NCI-H1417 (cell line): Measurements from ENCODE around the gene RNF26.

Experiments
- DNase-seq, 3 experiments: peaks; one replicate each; lab custom pipeline; 2025; lab: John Stamatoyannopoulos, UW

RNF26 gene

DNA sequence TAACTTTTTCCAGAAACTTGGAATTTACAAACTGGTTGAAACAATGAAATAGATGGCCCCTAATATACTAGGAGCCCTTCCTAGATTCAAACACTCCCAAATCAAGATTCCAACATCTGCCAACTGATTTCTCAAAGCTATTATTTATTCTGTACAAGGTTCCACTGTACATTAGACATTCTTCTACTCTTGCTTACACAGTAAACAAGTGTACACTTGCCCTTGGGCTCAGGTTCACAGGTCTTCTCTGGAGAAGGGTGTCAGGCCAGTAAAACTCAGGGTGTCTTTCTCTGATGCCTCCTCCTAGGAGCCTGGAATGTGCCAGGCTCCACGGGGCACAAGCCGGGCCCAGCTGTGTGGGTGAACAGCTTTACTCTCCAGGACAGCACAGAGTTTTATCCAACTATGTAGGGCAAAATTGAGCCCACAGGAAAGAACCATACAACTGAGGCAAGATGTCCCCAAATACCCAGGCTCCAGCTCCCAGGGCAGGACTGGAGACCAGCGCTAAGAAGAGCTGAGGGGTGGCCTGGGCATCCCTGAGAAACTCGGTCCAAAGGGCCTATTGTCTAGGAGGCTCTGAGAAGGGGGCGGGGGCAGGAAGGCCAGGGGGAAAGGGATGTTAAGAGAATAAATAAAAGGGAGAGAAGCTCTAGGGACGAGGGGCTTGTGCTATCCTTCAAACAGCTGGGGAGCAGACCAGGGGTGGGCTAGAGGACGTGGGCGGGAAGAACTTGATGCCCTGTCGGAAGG, 20.9 kb downstream of the RNF26 start:
- DNase-seq = no peak

DNA sequence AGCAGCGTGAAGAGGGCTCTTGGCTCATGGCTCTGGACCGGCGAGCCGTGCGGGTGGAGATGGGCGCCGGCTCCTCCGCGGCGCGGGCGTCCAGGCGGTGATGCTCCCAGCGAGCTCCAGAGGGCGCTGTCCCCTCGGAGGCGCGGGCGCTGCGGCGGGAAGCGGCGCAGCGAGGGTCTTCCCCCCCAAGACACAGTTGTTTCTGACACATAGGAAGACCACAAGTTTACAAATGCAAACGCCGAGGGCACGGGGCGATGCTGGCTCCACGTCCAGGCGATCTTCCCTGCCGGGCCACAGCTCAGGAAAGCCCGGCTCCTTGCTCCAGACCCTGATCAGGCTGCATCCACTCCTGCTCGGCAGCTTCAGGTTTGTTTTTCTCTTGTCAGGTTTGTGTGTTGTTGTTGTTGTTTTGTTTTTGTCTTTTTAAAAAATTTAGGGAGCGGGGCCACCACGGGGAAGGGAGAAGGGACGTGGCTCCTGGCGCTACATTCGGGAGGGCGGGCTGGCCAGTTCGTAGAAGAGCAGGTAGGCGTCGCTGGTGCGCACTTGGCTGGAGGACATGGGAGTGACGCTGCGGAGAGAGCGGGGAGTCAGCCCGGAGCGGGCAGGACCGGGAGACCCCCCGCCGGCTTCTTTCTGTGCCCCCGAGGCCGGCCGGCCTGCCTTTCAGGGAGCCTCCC, 22.2 kb downstream of the RNF26 start:
- no peak for DNase-seq

DNA sequence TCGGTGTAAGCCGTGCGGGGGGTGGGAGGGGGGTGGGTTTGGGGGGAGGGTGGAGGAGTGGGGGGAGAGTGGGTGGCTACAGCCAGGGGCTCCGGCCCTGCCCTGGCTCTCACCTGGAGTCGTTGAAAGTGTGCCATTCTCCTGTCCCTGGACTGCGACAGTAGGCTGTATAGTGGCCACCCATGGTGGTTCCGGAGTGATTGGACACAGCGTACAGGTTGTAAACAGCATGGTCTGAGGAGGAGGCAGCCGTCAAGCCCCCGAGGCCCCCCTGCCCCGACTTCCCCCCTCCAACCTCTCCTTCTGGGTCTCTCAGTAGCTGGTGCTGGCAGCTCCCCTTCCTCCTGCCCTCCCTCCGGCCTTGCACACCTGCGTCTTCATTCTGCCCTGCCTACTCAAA, 22.7 kb downstream of the RNF26 start:
- DNase-seq = no peak

DNA sequence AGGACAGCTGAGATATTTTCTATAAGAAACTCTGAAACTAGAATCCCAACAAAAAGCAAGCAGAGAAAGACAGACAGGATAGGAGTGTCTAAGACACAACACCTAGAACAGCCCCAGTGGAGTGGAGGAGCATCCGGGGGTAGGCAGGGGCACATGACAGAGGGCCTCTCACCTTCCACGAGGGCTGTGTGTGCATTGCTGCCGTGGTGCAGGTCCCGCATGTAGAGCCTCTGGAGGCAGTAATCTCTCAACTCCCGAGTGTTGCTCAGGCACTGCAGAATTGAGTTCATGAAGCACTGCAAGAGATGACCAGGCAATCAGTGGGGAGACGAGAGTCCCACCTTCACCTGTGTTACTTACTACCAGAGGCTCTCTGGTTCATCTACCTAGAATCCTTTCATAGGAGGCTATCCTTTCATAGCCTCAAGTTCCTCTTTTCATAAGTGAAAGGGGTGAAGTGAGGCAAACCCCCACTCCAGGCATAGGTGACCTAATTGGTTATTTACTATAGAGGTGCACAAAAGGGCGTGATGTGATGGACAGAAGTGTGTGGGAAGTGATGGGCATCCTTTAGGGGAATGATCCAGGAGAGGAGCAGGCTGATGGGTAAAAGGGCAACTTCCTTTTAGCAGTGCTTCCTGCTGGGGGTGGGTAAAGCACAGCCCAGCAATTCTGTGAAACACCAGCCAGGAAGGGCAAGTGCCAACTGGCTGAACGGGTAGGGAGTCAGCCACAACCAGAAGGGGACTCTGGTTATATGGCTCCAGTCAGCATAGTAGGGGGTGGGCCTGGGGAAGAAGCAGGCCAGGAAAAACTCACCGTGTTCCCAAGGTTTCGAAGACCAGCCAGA, 25.3 kb downstream of the RNF26 start:
- DNase-seq = no peak

DNA sequence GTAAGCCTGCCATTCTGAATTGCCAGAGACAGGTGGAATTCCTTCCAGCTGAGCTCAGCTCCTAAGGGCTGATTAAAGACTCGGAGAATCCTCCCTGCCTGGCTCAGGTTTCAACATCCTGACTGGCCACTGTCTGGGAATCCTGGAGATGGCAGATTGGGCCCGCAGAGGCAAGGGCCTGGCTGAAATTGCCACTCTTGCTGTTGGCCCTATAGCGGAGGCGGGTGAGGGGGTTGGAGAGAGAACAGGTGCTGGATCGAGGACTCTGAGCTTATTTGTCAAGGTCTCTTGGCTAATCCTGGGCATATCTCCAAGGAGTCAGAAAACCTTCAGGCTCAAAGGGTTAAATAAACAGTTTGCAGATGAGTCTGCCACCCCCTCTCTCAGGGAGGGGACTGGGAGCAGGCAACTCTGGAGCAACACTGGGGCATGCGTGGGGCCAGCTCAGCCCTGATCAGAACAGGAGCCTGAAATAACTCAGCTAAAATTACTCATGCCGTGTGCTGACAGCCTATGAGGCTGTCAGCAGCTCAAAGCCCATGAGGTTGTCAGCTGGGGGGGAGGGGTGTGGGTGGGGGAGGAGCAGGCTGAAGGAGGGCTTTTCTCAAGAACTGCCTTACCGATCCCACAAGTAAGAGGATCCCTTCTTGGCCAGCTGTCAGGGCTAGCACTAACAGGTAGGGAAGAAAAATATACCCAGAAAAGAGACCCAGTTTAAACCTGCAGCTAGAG, 26.9 kb downstream of the RNF26 start:
- DNase-seq = peak; percentile 44 to 89 (median 80)

DNA sequence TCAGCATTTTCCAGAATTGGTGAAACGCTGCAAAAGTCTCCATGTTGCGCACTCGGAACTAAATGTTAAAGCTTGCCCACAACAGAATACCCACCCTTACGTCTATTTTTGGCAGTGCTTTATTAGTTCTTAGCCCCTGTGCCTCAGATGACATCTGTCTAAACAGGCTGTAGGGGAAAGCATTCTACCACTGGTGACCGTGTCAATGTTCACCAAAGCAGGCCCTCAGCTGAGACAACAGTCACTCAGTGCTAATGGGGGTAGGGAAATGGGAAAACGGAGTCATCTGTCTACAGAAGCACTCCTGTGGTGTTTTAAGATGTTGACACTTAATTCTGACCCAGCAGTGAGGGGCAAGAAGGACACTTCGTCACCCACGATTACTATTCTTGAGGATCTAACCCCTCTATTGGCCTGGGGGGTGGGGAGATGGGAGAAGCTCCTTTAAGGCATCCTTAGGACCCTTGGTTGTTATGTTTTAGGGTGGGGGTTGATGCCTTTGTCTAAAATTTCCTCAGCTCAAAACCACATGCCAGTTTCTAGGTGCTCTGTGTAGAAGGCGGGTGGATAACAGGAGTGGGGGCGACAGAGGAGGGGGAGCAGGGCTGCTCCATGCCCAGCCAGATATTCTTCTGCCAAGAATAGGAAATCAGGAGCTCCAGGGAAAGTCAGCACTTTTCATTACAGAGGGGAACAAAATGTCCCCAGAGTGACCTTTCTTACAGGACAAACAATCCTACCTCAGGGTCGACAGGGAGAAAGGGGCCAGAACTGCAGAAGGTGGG, 27.8 kb downstream of the RNF26 start:
- DNase-seq = peak in 1 of 3 experiments; percentile 40

DNA sequence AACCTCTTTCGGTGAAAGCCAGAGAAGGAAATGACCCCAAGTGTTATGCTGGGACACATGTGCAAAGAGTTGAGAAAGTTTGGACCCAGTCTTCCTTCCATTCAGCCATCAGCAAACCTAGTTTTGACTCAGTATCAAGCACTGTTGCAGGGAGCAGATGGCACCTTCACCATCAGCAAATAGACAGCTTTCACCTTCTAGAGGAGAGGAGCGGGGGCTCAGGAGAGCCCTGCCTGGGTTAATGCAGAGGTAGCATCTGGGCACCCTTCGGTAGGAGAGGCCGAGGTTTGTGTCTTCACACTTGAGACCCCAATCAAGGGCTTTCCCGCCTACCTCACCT, 28.4 kb downstream of the RNF26 start:
- no peak for DNase-seq

DNA sequence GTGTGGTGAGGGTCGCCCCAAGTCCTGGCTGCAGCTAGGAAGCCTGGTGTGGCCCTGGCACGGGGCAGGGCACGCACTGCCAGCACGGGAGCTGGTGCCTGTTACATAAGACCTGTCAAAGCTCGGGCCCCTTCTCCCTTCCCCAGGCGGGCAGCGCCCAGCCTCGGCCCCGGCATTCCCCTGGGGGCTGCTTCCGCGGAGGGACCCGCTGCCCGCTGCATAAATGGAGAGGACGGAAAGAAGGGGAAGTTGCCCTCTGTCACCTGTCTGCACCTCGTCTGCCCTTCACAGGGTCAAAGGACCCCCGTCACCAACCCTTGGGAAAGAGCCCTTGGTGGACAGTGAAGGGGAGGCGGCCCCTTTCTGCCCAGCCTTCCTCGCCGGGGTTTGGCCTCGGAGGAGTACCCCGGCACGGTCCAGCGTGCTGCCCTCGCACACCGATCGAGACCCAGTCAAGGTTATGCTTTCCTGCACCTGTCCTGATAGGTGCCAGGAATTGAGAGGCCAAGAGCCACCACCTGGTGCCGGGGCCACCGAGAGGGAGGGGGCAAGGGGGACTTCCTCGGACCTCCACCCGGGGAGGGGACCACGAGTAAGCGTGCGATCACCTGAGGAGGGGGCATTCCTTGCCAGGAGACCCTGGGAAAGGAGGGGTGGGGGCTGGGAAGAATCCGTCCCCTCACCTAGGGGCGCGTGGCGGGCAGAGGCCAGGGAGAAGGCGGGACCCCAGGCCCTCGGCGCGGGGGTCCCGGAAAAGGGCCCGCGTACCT, 28.9 kb downstream of the RNF26 start:
- peak in 1 of 3 experiments; percentile 51 for DNase-seq

DNA sequence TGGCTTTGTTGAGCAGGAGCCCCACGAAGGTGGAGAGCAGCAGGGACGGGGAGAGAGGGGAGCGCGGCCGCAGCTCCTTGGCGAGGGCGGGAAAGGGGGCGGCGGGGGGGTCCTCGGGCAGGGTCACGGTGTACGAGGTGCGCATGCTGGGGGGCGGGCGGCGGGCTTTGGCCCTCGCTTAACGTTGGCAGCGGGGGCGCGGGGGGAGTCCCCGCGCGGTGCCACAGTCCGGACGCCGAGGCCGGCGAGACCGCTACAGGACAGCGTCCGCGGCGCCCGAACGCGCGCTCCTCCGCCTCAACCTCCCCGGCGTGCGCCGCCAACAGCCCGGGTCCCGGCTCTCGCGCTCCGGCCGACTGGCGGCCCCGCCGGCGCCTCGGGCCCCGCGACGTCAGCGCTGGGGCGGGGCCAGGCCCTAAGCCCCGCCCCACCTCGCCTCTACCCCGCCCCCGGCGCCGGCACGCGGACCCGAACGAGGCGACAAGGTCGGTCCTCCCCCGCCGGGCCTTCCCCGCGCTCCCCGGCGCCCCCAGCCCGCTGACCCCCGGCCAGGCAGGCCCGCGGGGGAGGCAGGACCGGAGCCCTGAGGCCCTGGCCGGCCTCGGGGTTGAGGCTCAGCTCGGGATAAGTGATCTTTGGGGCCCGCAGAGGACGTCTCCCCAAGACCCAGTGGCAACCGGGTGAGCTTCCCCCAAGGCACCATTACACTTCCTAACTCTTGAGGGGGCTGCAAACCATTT, 29.7 kb downstream of the RNF26 start:
- peak; percentile 69 to 83 (median 77) for DNase-seq

DNA sequence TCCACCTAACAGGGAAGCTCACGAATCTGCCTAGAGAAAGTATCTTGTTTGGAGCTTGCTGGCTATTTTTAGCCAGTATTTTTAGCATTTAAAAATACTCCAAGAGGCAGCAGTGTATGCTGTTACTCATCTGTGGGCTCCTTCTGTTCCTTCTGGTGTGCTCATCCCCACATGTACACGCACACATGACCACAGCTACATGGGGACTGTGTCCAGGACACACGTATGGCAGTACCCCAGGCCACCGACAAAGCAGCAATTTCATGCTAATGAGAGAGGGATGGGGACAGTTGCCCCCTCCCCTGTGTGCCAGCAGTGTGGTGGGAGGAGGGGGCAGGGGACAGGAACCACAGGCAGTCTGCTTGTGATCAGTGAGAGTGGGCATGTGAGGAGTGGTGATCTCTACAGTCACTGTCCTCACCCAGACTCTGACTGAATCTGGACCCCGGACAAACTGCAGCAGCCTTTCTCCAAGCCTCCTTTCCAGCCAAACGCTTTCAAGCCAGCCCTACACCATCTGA, 30.8 kb downstream of the RNF26 start:
- peak in 1 of 3 experiments; percentile 25 for DNase-seq

DNA sequence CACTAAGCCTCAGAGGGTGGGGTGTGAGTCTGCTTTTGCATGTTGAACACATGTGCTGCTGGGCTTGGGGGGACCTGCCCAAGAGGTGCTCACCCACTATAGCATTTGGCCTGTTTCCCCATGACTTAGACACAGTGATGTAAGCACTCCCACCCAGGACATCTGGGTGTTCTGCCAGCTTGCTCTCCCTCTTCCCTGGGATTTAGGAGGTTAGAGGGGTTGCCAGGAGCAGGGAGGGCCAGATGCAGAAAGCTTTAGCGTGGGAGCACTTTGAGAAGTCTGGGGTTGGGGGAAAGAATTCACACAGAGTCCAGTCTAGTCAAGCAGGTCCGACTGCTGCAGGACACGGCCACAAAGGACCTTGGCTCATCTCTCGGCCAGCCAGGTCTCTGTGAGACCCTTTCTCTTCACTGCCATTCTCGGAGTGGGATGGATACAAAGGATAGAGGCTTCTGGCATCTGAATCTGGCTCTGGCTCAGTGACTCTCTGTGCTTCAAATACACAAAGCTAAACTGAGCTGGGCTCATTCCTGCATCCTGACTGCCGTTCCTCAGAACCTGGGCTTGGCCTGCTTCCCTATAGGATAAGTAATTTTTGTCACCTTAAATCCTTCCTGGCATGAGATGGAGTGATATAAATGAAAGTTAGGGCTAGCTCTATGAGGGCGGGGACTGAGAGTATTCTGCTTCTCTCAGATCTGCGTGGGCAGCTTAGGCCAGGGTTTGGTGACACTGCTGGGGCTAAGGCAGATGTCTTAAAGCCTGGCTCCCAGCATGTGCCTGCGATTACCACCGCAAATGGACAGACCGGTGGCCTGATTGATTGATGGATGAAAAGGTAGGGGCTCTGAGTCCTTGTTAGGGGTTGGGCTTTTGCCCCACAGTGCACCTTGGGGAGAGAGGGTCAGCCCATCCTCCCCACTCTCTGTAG, 32.6 kb downstream of the RNF26 start:
- no peak for DNase-seq

DNA sequence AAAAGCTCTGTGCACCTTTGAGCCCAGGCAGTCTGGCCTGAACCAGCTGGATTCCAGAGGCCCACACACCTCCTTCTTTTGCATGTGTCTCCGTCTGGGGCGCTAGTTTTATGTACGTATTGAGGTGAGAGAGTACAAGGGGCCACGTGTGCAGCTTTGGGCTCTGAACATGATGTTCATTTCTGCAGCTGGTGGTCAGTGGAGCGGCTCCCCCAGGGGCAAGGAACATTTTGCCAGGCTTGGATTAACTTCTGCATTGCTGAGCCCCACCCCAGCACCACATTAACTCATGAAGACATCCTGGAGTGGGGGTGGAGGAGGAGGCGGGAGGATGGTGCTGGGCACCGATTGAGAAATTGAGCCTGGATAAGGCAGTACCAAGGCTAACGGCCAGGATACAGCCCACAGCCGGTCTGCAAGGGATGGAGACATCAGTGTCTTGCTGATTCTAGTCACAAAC, 33.4 kb downstream of the RNF26 start:
- DNase-seq = no peak

DNA sequence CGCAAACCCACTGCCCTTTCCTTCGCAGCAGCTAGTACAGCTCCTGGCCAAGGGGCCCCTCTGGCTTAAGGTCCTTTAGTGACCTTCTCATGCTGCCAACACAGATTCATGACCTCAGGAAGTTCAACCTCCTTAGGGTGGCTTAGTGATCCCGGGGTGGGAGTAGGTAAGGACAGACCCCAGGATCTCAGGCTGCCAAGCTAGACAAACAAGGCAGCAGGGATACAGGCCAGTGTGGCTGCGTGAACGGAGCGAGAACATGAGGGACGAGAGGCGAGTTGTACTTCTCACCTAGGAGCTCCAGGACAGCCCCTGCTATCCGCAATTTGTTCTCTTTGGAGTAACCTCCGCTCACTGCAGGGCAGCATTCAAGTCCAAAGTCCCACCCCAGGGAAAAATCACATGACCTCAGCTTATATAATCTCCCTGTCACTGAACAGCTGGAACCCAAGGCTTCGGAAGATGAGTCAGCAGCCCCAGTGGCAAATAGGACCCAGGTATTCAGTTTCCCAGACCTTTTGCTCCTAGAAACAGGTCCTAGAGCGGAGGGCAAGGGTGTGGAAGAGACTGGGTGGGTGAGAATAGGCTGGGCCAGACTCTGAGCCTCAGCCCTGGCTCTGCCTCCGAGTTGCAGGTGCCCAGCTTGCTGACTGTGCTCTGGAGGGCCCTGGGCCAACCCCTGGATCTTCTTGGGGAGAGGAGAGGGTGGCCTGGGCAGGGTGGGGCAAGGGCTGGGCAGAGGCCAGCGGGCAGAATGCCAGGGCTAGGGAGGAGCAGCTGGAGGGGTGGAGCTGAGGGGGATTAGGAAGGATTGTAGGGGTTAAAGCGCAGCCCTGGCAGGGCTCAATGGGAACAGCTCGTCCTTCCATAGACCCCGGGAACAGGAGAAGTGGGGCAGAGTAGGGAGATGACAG, 34.1 kb downstream of the RNF26 start:
- peak in 1 of 3 experiments; percentile 15 for DNase-seq

DNA sequence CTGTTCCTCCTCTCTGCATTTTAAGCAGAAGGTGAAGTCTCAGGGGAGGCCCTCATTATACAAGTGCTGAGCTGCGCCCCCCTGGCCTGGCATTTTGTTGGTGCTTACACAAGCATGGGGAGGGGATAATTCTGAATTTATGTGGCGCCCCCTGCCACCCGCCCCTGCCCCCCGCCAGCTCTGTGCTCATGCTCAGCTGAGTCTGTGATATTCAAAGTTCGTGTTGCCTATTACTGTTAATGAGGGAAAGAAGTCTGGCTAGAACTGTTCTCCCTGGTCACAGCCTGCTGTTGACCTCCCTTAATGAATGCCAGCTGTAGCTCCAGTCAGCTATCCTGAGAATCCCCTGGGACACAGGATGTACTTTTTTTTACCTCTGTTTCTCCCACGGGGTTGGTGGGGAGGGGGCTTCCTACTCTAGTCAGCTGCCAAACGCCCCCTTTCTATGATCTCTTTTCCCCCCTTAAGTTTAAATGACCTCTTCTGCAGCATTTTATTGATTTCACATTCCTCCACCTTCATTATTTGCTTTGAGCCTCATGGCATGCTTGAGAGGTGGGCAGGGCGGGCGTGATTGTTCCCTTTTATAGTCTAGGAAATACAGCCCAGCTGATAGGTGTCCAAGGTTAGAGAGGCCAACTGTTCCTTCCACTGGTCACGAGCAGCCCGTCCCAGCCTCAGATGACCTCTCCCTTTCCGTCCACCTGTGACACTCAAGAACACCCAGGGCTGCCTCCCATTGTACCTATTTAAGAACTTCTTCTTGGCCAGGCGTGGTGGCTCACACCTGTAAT, 35.0 kb downstream of the RNF26 start:
- DNase-seq = no peak

DNA sequence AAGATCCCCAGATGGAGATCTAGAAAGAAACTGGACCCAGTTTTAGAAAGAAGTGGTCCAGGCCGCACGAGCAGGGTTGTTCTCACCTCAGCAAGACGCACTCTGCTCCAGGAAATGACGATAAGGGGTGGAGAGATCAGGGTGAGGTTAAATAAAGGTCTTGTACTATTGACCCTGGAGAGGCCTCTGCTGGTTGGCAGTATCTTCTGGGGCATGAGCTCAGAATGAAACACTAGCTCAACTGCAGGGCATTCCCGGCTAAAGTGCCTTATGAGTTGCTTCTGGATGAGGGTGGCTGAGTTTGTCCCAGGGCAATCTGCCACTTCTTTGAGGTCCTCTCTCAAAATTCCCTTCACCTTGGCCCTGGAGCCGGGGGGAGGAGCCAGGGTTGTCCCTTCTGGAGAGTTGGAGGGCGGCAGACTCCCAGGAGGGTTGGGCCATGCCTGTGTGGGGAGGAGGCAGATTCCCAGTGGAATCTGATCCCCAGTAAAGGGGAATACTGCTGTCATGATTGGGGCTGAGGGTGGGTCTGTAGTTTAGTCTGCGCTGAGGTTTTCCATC, 36.2 kb downstream of the RNF26 start:
- DNase-seq = no peak

DNA sequence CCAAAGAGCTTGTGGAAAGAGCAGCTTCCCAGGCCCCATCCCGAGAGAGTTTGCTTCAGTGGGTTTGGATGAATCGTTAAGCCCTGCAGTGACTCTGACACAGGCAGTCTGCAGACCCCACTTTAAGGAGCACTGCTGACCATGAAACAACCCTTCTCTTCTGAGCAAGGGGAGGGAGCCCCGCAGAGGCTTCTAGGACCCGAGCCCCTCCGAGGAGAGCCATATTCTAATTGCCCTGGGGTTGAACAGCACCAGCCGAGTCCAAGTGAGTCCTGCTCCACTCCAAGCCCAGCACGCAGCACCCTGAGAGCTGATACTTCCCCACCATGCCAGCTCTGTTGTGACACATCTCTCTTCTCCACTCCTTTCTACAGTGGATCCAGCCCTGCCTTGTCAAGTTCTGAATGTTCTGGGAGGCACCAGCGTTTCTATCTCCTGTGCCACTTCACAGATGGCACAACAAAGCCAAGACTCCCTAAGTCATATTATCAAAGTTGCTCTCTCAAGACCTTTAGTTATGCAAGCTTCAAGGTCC, 36.8 kb downstream of the RNF26 start:
- DNase-seq = no peak
